Panc1 (cell line): ENCODE measurements around the gene GPR137B. TPM values are rescaled to one million over a fixed set of nuclear protein-coding genes. Genes with fewer than 3 reads are reported as not detected.

ENCODE experiments used
- ATAC-seq: fragments of 200-7000 bp; cut with Tn5 transposase; 2 replicates; pipeline ENCODE4 v1.9.1; 2020; ENCODE audit warnings: mild to moderate bottlenecking, moderate library complexity
- BruUV-seq: library from RNA; stranded (reverse); fragments of 400-500 nt; replicated peaks from 2 replicates; lab custom pipeline; 2021; lab: Mats Ljungman, UMichigan
- CTCF ChIA-PET: fragments of 300-600 bp; sonication (Branson Sonifier 250); formaldehyde crosslinking; loops from one replicate; lab custom pipeline; 2022; ENCODE audit warnings: antibody characterized with exemption; lab: Charles Lee
- POLR2A ChIA-PET: fragments of 300-600 bp; sonication (Branson Sonifier 250); formaldehyde crosslinking; loops from one replicate; lab custom pipeline; 2022; ENCODE audit warnings: antibody characterized with exemption; lab: Charles Lee
- DNase-seq: peaks from one replicate; pipeline ENCODE4 v3.0.0-alpha.2; 2010; ENCODE audit warnings: low read depth, low spot score
- H3K27ac ChIP-seq: 2 replicates; pipeline ENCODE4 v1.5.1; 2011; ENCODE audit warnings: mild to moderate bottlenecking, low read length, inconsistent platforms
- H3K27me3 ChIP-seq: fragments of 200-500 bp; sonication (Bioruptor generic); 2 replicates; pipeline ENCODE4 v1.6.0; 2014; ENCODE audit warnings: low read length, inconsistent platforms; ENCODE audit not compliant: control insufficient read depth, insufficient read depth
- H3K36me3 ChIP-seq: fragments of 200-500 bp; sonication (Bioruptor generic); 2 replicates; pipeline ENCODE4 v1.5.1; 2014; ENCODE audit warnings: inconsistent platforms, mild to moderate bottlenecking, low read length, moderate library complexity; ENCODE audit not compliant: control insufficient read depth, insufficient read depth
- H3K4me1 ChIP-seq: 2 replicates; pipeline ENCODE4 v1.5.1; 2011; ENCODE audit warnings: inconsistent platforms, mild to moderate bottlenecking, low read length, moderate library complexity; ENCODE audit not compliant: control insufficient read depth, insufficient read depth
- H3K4me3 ChIP-seq, 2 experiments: 2 replicates each; pipeline ENCODE4 v1.5.1; 2011 to 2012; ENCODE audit warnings: low read depth in 2 of 2, low read length in 2 of 2, mild to moderate bottlenecking in 2 of 2, inconsistent platforms in 1 of 2, moderate library complexity in 1 of 2
- H3K9me3 ChIP-seq: fragments of 200-500 bp; sonication (Bioruptor generic); 2 replicates; pipeline ENCODE4 v1.5.1; 2014; ENCODE audit warnings: low read depth, mild to moderate bottlenecking, inconsistent platforms, low read length, moderate library complexity; ENCODE audit not compliant: control insufficient read depth, insufficient read depth
- POLR2AphosphoS5 ChIP-seq: IDR thresholded peaks from 2 replicates; pipeline ENCODE4 v1.6.1; 2012; ENCODE audit warnings: mild to moderate bottlenecking, low read depth, low read length, moderate library complexity
- SIN3A ChIP-seq: IDR thresholded peaks from 2 replicates; pipeline ENCODE4 v1.6.1; 2012; ENCODE audit warnings: low read depth, mild to moderate bottlenecking, low read length, moderate library complexity, borderline replicate concordance; ENCODE audit not compliant: insufficient read depth
- TCF7L2 ChIP-seq: IDR thresholded peaks from 2 replicates; pipeline ENCODE4 v1.6.1; 2011; ENCODE audit warnings: mild to moderate bottlenecking, low read depth, low read length, inconsistent platforms
- in situ Hi-C: cut with HindIII; loops from 2 replicates; pipeline ENCODE4 v1.10.0; 2016; ENCODE audit warnings: low sequenced_read_pairs, low pct_unique_long_range_greater_than_20kb
- intact Hi-C: fragments of 100-400 bp; cut with micrococcal nuclease; formaldehyde crosslinking; loops from one replicate; pipeline ENCODE4 v1.10.0; 2022; ENCODE audit not compliant: unreplicated experiment
- total RNA-seq: library from RNA; stranded (reverse); gene quantifications from one replicate; pipeline ENCODE4 v1.2.1, GENCODE V29; 2021; ENCODE audit not compliant: unreplicated experiment
- TF ChIP-seq, protein P1 (sequence below): fragments of 450-650 bp; IDR thresholded peaks from 2 replicates; pipeline ENCODE4 v1.5.1; 2017; ENCODE audit warnings: mild to moderate bottlenecking
- TF ChIP-seq, protein P2 (sequence below), 2 experiments: IDR thresholded peaks; 2 replicates each; pipeline ENCODE4 v1.6.1; 2011 to 2012; ENCODE audit warnings: low read depth in 2 of 2, control low read depth in 1 of 2, low read length in 1 of 2, mild to moderate bottlenecking in 1 of 2, moderate library complexity in 1 of 2; ENCODE audit not compliant: insufficient read depth in 1 of 2

The GPR137B gene
- total RNA-seq, 1 experiment from 2014 or later = 25.3 TPM

DNA sequence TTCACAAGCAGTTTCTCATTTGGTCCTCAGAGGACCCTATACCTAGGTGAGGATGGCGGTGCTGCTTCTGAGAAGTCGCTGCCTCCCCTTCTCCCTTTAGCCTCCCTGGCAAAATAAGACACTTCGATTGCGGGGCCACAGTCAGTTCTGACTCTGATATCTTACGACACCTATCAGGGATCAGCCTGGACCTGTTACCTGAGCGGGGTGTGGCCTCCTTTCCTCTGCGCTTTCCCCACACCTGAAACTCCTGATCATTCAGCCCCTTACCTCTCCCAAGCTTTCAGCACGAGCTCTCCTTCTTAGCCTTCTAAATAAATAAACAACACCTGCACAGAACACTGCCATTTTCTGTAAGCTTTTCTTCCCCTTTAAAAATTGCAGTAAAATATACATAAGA is 24.6 kb upstream of the GPR137B start:
- BruUV-seq = no TSS peak
- DNase-seq (no peak), ATAC-seq (no peak)
- H3K27ac ChIP-seq = no peak overlapping the region
- ChIA-PET POLR2A (no interaction called here), CTCF (no interaction called here)
- in situ Hi-C loops (no loop called here), intact Hi-C loops (no loop called here)
- no peaks in the 10 kb centered on the region for H3K9me3 ChIP-seq
- H3K27me3 ChIP-seq = no peaks in the 10 kb centered on the region
- H3K36me3 ChIP-seq = no peaks in the 10 kb centered on the region
- no peak overlapping the region for H3K4me3 ChIP-seq
- H3K4me1 ChIP-seq = peaks cover 3% of the 10 kb centered on the region; the same call in 1 of the 2 replicates
- no peak for TF ChIP-seq TCF7L2
- TF ChIP-seq, protein P1, sequence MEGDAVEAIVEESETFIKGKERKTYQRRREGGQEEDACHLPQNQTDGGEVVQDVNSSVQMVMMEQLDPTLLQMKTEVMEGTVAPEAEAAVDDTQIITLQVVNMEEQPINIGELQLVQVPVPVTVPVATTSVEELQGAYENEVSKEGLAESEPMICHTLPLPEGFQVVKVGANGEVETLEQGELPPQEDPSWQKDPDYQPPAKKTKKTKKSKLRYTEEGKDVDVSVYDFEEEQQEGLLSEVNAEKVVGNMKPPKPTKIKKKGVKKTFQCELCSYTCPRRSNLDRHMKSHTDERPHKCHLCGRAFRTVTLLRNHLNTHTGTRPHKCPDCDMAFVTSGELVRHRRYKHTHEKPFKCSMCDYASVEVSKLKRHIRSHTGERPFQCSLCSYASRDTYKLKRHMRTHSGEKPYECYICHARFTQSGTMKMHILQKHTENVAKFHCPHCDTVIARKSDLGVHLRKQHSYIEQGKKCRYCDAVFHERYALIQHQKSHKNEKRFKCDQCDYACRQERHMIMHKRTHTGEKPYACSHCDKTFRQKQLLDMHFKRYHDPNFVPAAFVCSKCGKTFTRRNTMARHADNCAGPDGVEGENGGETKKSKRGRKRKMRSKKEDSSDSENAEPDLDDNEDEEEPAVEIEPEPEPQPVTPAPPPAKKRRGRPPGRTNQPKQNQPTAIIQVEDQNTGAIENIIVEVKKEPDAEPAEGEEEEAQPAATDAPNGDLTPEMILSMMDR = no peak
- no peak for TF ChIP-seq POLR2AphosphoS5
- TF ChIP-seq, protein P2, sequence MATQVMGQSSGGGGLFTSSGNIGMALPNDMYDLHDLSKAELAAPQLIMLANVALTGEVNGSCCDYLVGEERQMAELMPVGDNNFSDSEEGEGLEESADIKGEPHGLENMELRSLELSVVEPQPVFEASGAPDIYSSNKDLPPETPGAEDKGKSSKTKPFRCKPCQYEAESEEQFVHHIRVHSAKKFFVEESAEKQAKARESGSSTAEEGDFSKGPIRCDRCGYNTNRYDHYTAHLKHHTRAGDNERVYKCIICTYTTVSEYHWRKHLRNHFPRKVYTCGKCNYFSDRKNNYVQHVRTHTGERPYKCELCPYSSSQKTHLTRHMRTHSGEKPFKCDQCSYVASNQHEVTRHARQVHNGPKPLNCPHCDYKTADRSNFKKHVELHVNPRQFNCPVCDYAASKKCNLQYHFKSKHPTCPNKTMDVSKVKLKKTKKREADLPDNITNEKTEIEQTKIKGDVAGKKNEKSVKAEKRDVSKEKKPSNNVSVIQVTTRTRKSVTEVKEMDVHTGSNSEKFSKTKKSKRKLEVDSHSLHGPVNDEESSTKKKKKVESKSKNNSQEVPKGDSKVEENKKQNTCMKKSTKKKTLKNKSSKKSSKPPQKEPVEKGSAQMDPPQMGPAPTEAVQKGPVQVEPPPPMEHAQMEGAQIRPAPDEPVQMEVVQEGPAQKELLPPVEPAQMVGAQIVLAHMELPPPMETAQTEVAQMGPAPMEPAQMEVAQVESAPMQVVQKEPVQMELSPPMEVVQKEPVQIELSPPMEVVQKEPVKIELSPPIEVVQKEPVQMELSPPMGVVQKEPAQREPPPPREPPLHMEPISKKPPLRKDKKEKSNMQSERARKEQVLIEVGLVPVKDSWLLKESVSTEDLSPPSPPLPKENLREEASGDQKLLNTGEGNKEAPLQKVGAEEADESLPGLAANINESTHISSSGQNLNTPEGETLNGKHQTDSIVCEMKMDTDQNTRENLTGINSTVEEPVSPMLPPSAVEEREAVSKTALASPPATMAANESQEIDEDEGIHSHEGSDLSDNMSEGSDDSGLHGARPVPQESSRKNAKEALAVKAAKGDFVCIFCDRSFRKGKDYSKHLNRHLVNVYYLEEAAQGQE (IDR thresholded peaks at IDR 0.05; ENCODE audit: insufficient read depth in 1 of 2, low read depth in 2 of 2, low read length in 1 of 2) = no peak
- no peak for TF ChIP-seq SIN3A

DNA sequence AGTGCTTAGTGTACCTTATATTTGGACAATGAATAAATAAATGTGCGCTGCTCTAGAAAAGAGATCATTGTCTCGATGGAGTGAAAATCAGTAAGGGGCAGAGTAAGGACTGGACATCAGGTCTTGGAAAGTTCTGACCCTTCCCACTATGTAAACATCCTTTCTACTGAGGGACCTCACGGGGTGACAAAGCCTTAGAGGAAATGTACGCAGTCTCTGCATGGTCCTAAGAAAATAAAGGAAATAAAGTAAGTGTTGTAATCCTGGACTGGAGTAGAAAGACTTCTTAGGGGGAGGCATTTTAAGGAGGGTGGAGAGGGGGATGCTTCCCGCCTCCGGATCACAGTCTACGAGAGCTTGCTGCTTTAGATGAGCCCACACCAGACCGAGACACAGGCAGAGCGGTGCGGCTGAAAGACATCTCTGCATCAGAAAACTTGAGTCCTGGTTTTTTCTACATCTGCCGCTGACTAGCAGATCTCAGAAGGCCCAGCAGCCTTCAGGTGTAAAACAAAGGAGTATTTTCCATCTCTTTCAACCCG is 22.3 kb upstream of the GPR137B start:
- in situ Hi-C loops = no loop called here
- CTCF ChIA-PET = no interaction called here
- no TSS peak for BruUV-seq
- peaks cover 3% of the 10 kb centered on the region; the same call in 1 of the 2 replicates for H3K4me1 ChIP-seq
- TF ChIP-seq SIN3A (no peak), TCF7L2 (no peak), POLR2AphosphoS5 (no peak)
- TF ChIP-seq, protein P2 (IDR thresholded peaks at IDR 0.05; ENCODE audit: insufficient read depth in 1 of 2, low read depth in 2 of 2, low read length in 1 of 2) = no peak
- TF ChIP-seq, protein P1 = no peak
- H3K4me3 ChIP-seq = no peak overlapping the region
- no peaks in the 10 kb centered on the region for H3K9me3 ChIP-seq
- POLR2A ChIA-PET = no interaction called here
- H3K27me3 ChIP-seq = no peaks in the 10 kb centered on the region
- H3K36me3 ChIP-seq = no peaks in the 10 kb centered on the region
- ATAC-seq (no peak), DNase-seq (no peak)
- no peak overlapping the region; the same call in 1 of the 2 replicates for H3K27ac ChIP-seq
- intact Hi-C loops = no loop called here
